AG09319 (cell line): Measurements from ENCODE around the gene AKR1C3.
"Not testable (repeated sequence)": the region's sequence is repeated elsewhere in the genome, so short reads cannot be mapped to it uniquely, and the experiment has no call there.

Experiments
- DNase-seq: peaks from one replicate; pipeline ENCODE4 v3.0.0-alpha.2; 2010; ENCODE audit warnings: low read depth; ENCODE audit errors: extremely low read depth
- CTCF ChIP-seq: IDR thresholded peaks from 2 replicates; pipeline ENCODE4 v1.5.1; 2011; ENCODE audit warnings: low read depth, mild to moderate bottlenecking, inconsistent platforms, low read length, moderate library complexity

The AKR1C3 gene

GRCh38 chr10:5094265-5095205 lies at the start of gene AKR1C3:
AKR1C3 (plus strand) TSS chr10:5094414; CDS start chr10:5094445, 31 bp downstream.
- TF ChIP-seq CTCF: peak; percentile 66
- DNase-seq: peak; percentile 54

- no peak for TF ChIP-seq CTCF
- DNase-seq: no peak
Measured at GRCh38 chr10:5045095-5045494, 49.1 kb upstream of the AKR1C3 start.

GRCh38 chr10:5046410-5046809 lies 47.8 kb upstream of the AKR1C3 start:
- no peak for TF ChIP-seq CTCF
- no peak for DNase-seq

- not testable (repeated sequence) for DNase-seq
Measured at GRCh38 chr10:5047055-5047454, 47.2 kb upstream of the AKR1C3 start.

GRCh38 chr10:5047912-5048628 lies 46.1 kb upstream of the AKR1C3 start:
- DNase-seq: no peak
- TF ChIP-seq CTCF: no peak

- DNase-seq: not testable (repeated sequence)
Measured at GRCh38 chr10:5052951-5053500, 41.2 kb upstream of the AKR1C3 start.

GRCh38 chr10:5054831-5055230 lies 39.4 kb upstream of the AKR1C3 start:
- not testable (repeated sequence) for DNase-seq

- DNase-seq: not testable (repeated sequence)
Measured at GRCh38 chr10:5059267-5059666, 34.9 kb upstream of the AKR1C3 start.

GRCh38 chr10:5060791-5061190 lies 33.4 kb upstream of the AKR1C3 start:
- not testable (repeated sequence) for DNase-seq

GRCh38 chr10:5064656-5065055 lies 29.6 kb upstream of the AKR1C3 start:
- no peak for TF ChIP-seq CTCF
- DNase-seq: no peak
